Muscle layer of colon (tissue), 2 donors: ENCODE measurements around the gene CDH1.

Experiments used
- H3K27ac ChIP-seq: one replicate; pipeline ENCODE4 v1.7.0; 2013; ENCODE audit warnings: low read depth, mild to moderate bottlenecking, low read length, moderate library complexity
- H3K27me3 ChIP-seq, 2 donors: one replicate each; pipeline ENCODE4 v1.7.0; 2013; ENCODE audit warnings: low read length in 2 of 2, mild to moderate bottlenecking in 2 of 2; ENCODE audit not compliant: insufficient read depth in 2 of 2, control insufficient read depth in 1 of 2
- H3K36me3 ChIP-seq: one replicate; pipeline ENCODE4 v1.7.0; 2013; ENCODE audit warnings: mild to moderate bottlenecking, low read length; ENCODE audit not compliant: insufficient read depth
- H3K4me1 ChIP-seq: one replicate; pipeline ENCODE4 v1.7.0; 2013; ENCODE audit warnings: mild to moderate bottlenecking, low read length; ENCODE audit not compliant: insufficient read depth
- H3K4me3 ChIP-seq, 2 donors: one replicate each; pipeline ENCODE4 v1.7.0; 2013; ENCODE audit warnings: low read length in 2 of 2, low read depth in 1 of 2, mild to moderate bottlenecking in 1 of 2, moderate library complexity in 1 of 2
- H3K9ac ChIP-seq: one replicate; pipeline ENCODE4 v1.7.0; 2013; ENCODE audit warnings: low read length
- H3K9me3 ChIP-seq: one replicate; pipeline ENCODE4 v1.7.0; 2013; ENCODE audit warnings: mild to moderate bottlenecking, low read length
- donor health status: abdominal sarcoma.
- donor health status: Adenocarcinoma of cecum.

The CDH1 gene

GRCh38 chr16:68869492-68870088, 132.5 kb downstream of the CDH1 start:
- no peaks in the 10 kb centered on the region for H3K4me1 ChIP-seq

GRCh38 chr16:68873635-68874471, 136.8 kb downstream of the CDH1 start:
- Histone ChIP-seq H3K27ac (no peak overlapping the region), H3K9ac (no peak overlapping the region), H3K4me1 (no peaks in the 10 kb centered on the region), H3K36me3 (peaks cover 11% of the 10 kb centered on the region), H3K4me3 (no peak overlapping the region), H3K9me3 (no peaks in the 10 kb centered on the region), H3K27me3 (no peaks in the 10 kb centered on the region)

More at GRCh38 chr16:68869492-68870088, 132.5 kb downstream of the CDH1 start:
- Histone ChIP-seq H3K4me3 (no peak overlapping the region), H3K36me3 (peaks cover 11% of the 10 kb centered on the region), H3K27ac (no peak overlapping the region), H3K9ac (no peak overlapping the region), H3K9me3 (no peaks in the 10 kb centered on the region), H3K27me3 (no peaks in the 10 kb centered on the region)

- Histone ChIP-seq H3K4me1 (no peaks in the 10 kb centered on the region), H3K27me3 (no peaks in the 10 kb centered on the region), H3K9me3 (no peaks in the 10 kb centered on the region), H3K9ac (no peak overlapping the region), H3K27ac (no peak overlapping the region), H3K36me3 (peaks cover 13% of the 10 kb centered on the region), H3K4me3 (no peak overlapping the region)
Measured at GRCh38 chr16:68875871-68876270, 138.8 kb downstream of the CDH1 start.

GRCh38 chr16:68883685-68884084, 146.6 kb downstream of the CDH1 start:
- Histone ChIP-seq H3K36me3 (peaks cover 7% of the 10 kb centered on the region), H3K9me3 (no peaks in the 10 kb centered on the region), H3K4me3 (no peak overlapping the region), H3K27me3 (no peaks in the 10 kb centered on the region), H3K4me1 (no peaks in the 10 kb centered on the region), H3K9ac (no peak overlapping the region), H3K27ac (no peak overlapping the region)

GRCh38 chr16:68884401-68884800, 147.3 kb downstream of the CDH1 start:
- H3K27ac ChIP-seq = no peak overlapping the region
- H3K36me3 ChIP-seq = peaks cover 7% of the 10 kb centered on the region
- no peak overlapping the region for H3K9ac ChIP-seq
- H3K27me3 ChIP-seq = no peaks in the 10 kb centered on the region
- no peaks in the 10 kb centered on the region for H3K4me1 ChIP-seq
- no peak overlapping the region for H3K4me3 ChIP-seq
- H3K9me3 ChIP-seq = no peaks in the 10 kb centered on the region
